Retinal pigment epithelial cell (primary cell): ENCODE data around the gene TCF7L2.

Experiments
- DNase-seq: peaks from one replicate; pipeline ENCODE4 v3.0.0-alpha.2; 2010; ENCODE audit warnings: low read depth
- H3K4me3 ChIP-seq: 2 replicates; pipeline ENCODE4 v1.5.1; 2011; ENCODE audit warnings: mild to moderate bottlenecking, low read length, control low read depth, moderate library complexity
- TF ChIP-seq, protein P1 (sequence below): conservative IDR thresholded peaks from 2 replicates; pipeline ENCODE4 v1.5.1; 2011; ENCODE audit warnings: low read depth, low read length, control low read depth, inconsistent platforms

Gene TCF7L2

DNA sequence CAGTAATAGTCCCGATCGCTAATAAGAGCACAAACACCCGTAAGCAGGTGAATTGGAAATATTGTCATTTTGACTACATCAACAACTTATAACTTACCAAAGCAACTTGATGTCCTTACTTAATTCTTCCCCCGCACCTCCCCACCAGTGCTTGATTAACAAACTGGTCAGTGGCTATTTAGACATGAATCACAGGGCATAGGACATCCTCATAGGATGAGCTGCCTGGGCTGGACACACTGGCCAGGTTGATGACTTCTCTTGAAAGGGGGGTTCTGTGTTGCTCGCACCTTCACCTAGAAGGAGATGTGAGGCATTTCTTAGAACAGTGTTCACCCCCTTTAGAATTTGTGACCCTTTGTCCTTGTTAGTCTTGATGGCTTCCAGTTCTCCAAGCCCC, 163.2 kb downstream of the TCF7L2 start:
- DNase-seq, result no peak
- H3K4me3 ChIP-seq, result no peak overlapping the region
- TF ChIP-seq, protein P1, sequence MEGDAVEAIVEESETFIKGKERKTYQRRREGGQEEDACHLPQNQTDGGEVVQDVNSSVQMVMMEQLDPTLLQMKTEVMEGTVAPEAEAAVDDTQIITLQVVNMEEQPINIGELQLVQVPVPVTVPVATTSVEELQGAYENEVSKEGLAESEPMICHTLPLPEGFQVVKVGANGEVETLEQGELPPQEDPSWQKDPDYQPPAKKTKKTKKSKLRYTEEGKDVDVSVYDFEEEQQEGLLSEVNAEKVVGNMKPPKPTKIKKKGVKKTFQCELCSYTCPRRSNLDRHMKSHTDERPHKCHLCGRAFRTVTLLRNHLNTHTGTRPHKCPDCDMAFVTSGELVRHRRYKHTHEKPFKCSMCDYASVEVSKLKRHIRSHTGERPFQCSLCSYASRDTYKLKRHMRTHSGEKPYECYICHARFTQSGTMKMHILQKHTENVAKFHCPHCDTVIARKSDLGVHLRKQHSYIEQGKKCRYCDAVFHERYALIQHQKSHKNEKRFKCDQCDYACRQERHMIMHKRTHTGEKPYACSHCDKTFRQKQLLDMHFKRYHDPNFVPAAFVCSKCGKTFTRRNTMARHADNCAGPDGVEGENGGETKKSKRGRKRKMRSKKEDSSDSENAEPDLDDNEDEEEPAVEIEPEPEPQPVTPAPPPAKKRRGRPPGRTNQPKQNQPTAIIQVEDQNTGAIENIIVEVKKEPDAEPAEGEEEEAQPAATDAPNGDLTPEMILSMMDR, result no peak

DNA sequence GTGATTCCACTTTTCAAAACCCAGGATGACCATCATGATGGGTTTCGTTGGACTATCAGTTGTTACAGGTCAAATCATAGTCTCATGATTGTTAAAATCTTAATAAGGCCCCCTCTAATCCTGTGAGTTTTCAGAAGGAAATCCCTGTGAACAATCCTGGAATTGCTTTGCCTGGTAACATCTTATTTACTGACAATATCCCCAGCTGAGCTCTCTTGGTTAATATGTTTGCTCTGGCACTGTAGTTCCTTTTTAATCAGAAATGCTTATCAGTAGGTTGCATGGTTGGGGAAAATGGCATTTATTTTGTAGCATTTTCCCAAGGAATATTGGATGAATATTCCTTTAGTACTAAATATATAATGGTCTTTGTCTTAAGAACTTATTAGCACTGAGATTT, 163.9 kb downstream of the TCF7L2 start:
- H3K4me3 ChIP-seq, result no peak overlapping the region
- no peak for DNase-seq
- TF ChIP-seq, protein P1, result no peak

DNA sequence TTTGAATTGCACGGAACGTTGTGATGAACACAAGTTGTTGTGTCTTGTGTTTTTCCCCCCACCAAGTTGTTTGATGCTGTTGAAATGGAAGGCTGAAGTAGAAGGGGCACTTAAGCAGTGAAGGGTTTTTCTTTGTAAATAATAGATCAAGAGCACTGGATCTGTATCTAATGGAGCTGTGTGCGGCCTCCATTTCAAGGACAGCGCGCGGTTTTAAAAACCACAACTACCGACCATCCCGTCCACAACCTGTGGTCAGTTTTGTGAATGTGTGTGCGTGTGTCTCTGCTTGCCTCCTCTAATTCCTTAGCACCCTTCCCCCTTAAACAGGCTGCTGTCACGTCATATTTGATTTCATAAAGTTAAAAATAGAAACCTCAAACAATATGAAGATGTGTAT, 165.5 kb downstream of the TCF7L2 start:
- TF ChIP-seq, protein P1, result no peak
- DNase-seq, result no peak
- no peak overlapping the region for H3K4me3 ChIP-seq

DNA sequence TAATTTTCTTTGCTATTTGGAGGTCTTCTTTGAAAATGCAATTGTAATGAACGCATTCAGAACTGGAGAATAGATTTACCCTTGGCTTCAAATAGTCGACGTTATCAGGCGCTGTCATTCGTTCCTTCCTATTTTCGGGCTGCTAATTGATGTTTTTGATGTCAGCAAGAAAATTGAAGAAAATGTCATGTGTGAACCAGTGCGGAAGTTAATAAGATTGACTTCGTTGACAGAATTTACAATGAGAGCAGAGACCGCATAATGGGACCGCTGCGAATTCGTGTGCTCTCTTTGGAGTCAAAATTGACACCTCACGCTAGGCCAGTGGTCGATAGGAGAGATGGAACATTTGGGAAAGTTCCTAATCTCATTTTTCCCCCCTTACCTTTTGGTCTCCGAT, 168.8 kb downstream of the TCF7L2 start:
- H3K4me3 ChIP-seq, result no peak overlapping the region
- TF ChIP-seq, protein P1, result no peak
- no peak for DNase-seq

DNA sequence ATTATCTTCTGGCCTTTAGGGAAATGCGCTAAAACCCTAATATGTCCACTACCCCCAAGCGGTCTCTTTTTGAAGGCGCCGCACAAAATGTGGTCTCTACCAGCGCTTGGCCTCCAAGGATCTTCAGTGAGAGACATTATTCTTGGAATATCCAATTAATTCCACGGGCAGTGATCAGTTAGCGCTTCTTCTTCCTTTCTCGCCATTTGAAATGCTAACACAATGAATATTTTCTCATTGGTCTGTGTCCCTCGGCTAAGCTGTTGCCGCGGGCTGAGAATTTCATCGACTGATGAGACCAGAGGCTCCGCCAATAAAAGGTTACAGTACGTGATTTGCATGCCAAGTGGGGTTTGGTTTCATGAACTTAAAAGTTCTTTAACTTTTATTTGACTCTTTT, 169.8 kb downstream of the TCF7L2 start:
- no peak for DNase-seq
- H3K4me3 ChIP-seq, result no peak overlapping the region
- TF ChIP-seq, protein P1, result no peak

DNA sequence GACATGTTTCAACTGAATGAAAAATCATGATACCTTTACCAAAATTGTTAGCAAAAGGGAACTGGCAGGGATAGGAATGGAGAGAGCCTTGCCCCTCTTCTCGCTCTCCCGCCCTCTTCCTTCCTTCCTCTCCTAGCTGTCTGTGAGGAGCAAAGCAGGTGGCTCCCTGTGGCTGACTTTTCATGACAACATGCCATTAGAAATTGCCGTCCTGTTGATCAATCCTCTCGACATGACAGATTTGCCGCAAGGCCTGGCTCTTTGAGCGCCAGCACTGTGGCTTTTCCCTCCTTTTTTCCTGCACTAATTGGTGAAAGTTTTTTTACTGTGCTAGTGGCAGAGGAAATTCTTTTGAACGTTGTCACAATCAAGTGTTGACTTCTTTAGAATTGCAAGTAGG, 171.1 kb downstream of the TCF7L2 start:
- TF ChIP-seq, protein P1, result no peak
- H3K4me3 ChIP-seq, result no peak overlapping the region
- no peak for DNase-seq

DNA sequence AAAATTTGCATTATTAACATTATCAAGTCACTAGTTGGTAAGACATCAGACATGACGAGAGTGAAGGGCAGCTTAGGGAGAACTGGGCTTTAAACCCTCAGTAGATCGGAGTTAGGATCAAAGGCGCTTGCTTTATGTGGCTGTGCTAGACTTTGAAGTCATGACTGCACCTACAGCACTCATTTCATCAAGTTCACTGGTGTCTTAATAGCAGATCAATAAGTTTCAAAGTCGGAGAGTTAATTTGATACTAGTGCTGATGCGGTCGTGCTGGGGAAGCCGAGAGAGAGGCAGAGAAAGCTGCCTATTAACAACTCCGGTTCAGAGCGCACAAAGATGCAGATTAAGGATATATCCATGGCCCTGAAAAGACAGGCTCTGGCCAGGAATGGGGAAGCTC, 172.9 kb downstream of the TCF7L2 start:
- TF ChIP-seq, protein P1, result no peak
- H3K4me3 ChIP-seq, result no peak overlapping the region
- DNase-seq, result no peak
